ENCODE results near the gene C14orf93. TPM values are rescaled to one million over a fixed set of nuclear protein-coding genes. Genes with fewer than 3 reads are reported as not detected.
A peak's percentile ranks its signal among the peaks of the same experiment; 100 is the strongest.

The C14orf93 gene
- total RNA-seq, 1 donor from 2014 or later = 9.7 TPM

DNA sequence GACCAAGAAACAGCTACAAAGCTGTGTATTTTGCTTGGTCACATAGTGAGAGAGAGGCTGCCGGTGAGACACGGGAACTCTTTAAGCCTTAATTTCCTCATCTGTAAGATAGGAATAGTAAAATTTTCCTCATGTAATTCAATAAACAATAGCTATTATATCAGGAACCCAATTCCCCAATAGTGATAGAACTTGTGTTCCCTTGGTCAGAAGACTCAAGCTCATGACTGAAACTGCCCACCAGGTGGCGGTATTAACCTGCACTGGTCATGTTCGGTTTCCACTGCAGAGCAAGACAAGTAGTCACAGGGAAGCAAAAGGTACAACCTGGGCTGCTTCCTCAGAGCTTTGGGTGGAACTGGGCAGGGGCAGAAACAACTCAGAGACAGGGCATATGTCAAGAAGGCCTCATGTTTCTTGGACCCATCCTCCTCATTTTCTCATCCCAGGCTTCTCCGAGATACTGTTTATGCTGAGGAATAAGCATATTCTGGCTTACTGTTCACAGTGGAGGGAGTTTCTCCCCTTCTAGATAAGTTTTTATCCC, 23.4 kb downstream of the C14orf93 start:
- Histone ChIP-seq H3K36me3 (ENCODE audit: control insufficient read depth, insufficient read depth, low read length) (no peaks in the 10 kb centered on the region), H3K4me3 (ENCODE audit: low read depth, low read length) (no peak overlapping the region), H3K27me3 (ENCODE audit: control insufficient read depth, insufficient read depth, low read length) (no peaks in the 10 kb centered on the region)
- TF ChIP-seq, protein P1, sequence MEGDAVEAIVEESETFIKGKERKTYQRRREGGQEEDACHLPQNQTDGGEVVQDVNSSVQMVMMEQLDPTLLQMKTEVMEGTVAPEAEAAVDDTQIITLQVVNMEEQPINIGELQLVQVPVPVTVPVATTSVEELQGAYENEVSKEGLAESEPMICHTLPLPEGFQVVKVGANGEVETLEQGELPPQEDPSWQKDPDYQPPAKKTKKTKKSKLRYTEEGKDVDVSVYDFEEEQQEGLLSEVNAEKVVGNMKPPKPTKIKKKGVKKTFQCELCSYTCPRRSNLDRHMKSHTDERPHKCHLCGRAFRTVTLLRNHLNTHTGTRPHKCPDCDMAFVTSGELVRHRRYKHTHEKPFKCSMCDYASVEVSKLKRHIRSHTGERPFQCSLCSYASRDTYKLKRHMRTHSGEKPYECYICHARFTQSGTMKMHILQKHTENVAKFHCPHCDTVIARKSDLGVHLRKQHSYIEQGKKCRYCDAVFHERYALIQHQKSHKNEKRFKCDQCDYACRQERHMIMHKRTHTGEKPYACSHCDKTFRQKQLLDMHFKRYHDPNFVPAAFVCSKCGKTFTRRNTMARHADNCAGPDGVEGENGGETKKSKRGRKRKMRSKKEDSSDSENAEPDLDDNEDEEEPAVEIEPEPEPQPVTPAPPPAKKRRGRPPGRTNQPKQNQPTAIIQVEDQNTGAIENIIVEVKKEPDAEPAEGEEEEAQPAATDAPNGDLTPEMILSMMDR (IDR thresholded peaks at IDR 0.05; ENCODE audit: insufficient read depth, low read length, poor library complexity, severe bottlenecking) = peak; percentile 89
- DNase-seq (ENCODE audit: low read depth) = no peak

DNA sequence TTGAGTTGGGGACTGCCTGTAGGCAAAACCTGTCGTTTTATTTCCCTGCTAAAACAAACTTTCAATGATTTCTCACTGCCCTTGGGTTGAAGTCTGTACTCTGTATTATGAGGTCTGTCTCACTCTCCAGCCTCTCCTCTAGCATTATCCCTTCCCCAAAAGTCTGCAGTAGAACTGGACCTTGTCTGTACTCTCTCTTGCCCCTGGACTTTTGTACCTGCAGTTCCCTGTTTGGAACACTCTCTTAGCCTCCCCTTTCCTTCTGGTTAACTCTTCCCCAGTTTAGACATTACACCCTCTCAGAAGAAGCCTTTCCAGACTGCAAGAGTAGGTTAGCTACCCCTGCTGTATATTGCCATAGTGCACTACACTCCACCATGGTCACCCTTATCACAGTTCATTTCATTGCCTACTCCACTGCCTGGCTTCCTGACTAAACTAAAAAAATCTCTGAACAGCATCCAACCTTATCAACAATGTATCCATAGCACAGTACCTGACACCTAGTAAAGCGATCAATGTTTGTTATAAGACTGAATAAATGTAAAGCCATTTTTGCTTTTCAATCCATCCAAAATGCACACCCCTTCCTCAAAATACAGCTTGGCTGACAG, 23.9 kb downstream of the C14orf93 start:
- Histone ChIP-seq H3K4me3 (ENCODE audit: low read depth, low read length) (no peak overlapping the region), H3K27me3 (ENCODE audit: control insufficient read depth, insufficient read depth, low read length) (no peaks in the 10 kb centered on the region), H3K36me3 (ENCODE audit: control insufficient read depth, insufficient read depth, low read length) (no peaks in the 10 kb centered on the region)
- TF ChIP-seq, protein P1 (IDR thresholded peaks at IDR 0.05; ENCODE audit: insufficient read depth, low read length, poor library complexity, severe bottlenecking) = no peak
- DNase-seq (ENCODE audit: low read depth) = no peak

DNA sequence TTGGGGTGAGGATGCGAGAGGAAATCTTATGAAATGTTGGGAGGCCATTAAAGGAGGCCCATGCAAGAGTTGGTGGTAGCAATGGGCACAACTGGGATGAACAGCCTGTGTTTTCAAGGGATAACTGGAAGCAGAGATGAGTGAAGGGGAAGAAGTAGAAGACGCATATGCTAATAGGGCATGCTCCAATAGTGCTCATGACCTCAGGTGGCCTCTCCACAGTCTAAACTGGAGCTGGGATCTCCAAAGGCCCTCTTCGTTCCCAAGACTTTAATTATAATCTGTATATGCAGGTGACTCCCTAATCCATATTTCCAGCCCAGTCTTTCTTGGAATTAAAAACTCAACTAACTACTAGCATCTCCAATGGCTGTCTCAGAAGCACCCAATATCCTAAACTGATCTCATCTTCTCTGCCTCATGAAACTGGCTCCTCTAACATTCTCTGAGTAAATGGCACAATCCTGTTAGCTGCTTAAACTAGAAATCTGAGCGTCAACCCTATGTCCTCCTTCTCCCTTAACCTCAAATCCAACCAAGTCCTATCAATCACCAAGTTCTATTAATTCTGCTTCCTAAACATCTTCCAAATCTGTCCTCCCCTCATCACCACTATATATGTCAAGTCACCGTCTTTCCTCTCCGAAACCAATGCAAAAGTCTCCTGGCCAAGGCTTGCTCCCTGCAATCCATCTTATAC, 24.8 kb downstream of the C14orf93 start:
- TF ChIP-seq, protein P1 (IDR thresholded peaks at IDR 0.05; ENCODE audit: insufficient read depth, low read length, poor library complexity, severe bottlenecking) = no peak
- Histone ChIP-seq H3K36me3 (ENCODE audit: control insufficient read depth, insufficient read depth, low read length) (no peaks in the 10 kb centered on the region), H3K4me3 (ENCODE audit: low read depth, low read length) (no peak overlapping the region), H3K27me3 (ENCODE audit: control insufficient read depth, insufficient read depth, low read length) (no peaks in the 10 kb centered on the region)
- DNase-seq (ENCODE audit: low read depth) = no peak

DNA sequence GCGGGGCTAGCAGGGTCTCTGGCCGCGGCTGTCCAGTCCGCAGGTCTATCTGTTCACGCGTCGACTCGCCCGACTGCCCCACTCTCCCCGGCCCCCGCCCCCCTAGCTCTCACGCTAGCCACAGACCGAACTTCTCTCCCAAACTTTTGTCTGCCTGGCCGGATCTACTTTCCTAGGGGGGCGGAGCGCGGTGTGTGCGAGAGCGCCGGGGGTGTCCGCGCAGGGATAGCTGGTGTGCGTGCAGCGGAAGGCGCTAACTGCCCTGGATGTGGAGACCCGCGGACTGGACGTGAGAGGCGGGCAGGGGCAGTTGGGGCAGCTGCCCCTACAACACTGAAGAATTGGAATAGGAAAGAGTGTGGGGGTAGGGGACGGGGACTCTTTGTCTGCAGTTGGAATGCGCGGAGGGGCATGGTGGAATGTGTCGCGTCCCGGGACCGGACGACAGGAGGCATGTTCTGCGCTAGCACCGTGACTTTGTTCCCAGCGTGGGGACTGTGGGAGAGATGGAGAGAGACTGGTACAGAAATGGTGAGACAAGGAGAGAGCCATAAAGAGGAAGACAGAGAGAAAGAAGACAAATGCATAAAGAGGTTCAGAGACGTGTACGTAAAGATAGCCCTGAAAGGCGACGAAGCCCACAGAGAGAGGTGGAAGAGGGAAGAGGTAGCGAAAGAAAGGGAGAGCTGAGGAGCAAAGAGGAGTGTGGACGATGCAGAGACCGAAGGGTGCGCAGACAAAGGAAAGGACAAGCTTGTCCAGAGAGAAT, 27.3 kb downstream of the C14orf93 start, which contains the start of gene AJUBA:
AJUBA (minus strand) TSS at position 75 of the 769 bp plus-strand sequence. CDS start 285 bp downstream, outside the sequence.
- H3K4me3 ChIP-seq (ENCODE audit: low read depth, low read length) = peak within 1 kb of the TSS; percentile 89

DNA sequence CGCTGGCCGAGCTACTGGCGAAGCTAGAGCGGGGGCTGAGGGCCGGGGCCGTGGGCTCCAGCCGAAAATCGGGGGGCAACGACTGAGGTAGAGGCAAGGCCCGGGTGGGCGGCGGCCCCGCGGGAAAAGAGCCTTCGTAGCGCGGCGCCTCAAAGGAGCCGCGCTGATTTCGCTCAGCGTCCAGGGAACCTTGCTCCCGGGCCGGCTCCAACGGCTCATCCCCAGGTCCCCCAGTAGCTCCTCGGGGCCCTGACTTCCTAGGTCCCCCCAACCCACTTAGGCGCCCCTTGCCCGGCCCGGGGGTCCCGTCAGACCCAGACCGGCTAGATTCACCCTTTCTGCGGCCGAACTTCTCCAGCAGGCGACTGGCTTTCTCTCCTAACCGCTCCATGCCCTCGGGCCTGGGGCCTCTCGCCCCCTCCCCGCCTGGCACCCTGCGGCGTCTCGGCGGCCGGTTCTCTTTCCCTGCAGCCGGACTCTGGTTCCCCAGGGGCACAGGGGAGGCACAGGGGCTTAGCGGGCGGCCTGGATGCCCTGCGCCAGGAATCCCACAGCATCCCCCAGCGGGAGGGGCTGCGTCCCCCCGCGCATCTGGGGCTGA, 28.0 kb downstream of the C14orf93 start:
- TF ChIP-seq, protein P1 (IDR thresholded peaks at IDR 0.05; ENCODE audit: insufficient read depth, low read length, poor library complexity, severe bottlenecking) = no peak
- Histone ChIP-seq H3K36me3 (ENCODE audit: control insufficient read depth, insufficient read depth, low read length) (no peaks in the 10 kb centered on the region), H3K27me3 (ENCODE audit: control insufficient read depth, insufficient read depth, low read length) (no peaks in the 10 kb centered on the region), H3K4me3 (ENCODE audit: low read depth, low read length) (peak overlapping the region; percentile 89)
- DNase-seq (ENCODE audit: low read depth) = no peak

More for the DNA sequence above, 27.3 kb downstream of the C14orf93 start, which contains the start of gene AJUBA:
- Histone ChIP-seq H3K27me3 (ENCODE audit: control insufficient read depth, insufficient read depth, low read length) (no peaks in the 10 kb centered on the region), H3K36me3 (ENCODE audit: control insufficient read depth, insufficient read depth, low read length) (no peaks in the 10 kb centered on the region)
- TF ChIP-seq, protein P1 (IDR thresholded peaks at IDR 0.05; ENCODE audit: insufficient read depth, low read length, poor library complexity, severe bottlenecking) = no peak
- no peak for DNase-seq (ENCODE audit: low read depth)

All from kidney epithelial cell (primary cell).